DOHH2 (cell line): ENCODE results near the gene FARSA.

Experiments
- H3F3A ChIP-seq: fragments of 200-600 bp; sonication (generic), shearing (Covaris generic); 2 replicates; pipeline ENCODE4 v1.6.0; 2016; ENCODE audit warnings: antibody characterized with exemption, mild to moderate bottlenecking; ENCODE audit not compliant: control insufficient read depth, insufficient read depth
- H3K27ac ChIP-seq: fragments of 200-600 bp; sonication (generic); 2 replicates; pipeline ENCODE4 v1.5.1; 2014; ENCODE audit warnings: low read depth, mild to moderate bottlenecking, low read length, moderate library complexity
- H3K27me3 ChIP-seq: fragments of 200-600 bp; sonication (generic); 2 replicates; pipeline ENCODE4 v1.6.1; 2014; ENCODE audit warnings: mild to moderate bottlenecking, low read length, mixed read lengths; ENCODE audit not compliant: control insufficient read depth
- H3K36me3 ChIP-seq: fragments of 200-600 bp; sonication (generic); 2 replicates; pipeline ENCODE4 v1.6.1; 2014; ENCODE audit warnings: mild to moderate bottlenecking, low read length, moderate library complexity, mixed read lengths; ENCODE audit not compliant: control insufficient read depth
- H3K4me1 ChIP-seq: fragments of 200-600 bp; sonication (generic); 2 replicates; pipeline ENCODE4 v1.6.1; 2014; ENCODE audit warnings: mild to moderate bottlenecking, low read length, mixed read lengths; ENCODE audit not compliant: control insufficient read depth
- H3K4me2 ChIP-seq: fragments of 200-600 bp; sonication (generic); 2 replicates; pipeline ENCODE4 v1.6.0; 2014; ENCODE audit warnings: mild to moderate bottlenecking, low read length, moderate library complexity
- H3K4me3 ChIP-seq: fragments of 200-600 bp; sonication (generic); 2 replicates; pipeline ENCODE4 v1.5.1; 2014; ENCODE audit warnings: mild to moderate bottlenecking, low read length, mixed read lengths
- H3K79me2 ChIP-seq: fragments of 200-600 bp; sonication (generic); 2 replicates; pipeline ENCODE4 v1.6.1; 2014; ENCODE audit warnings: mild to moderate bottlenecking, low read length, mixed read lengths; ENCODE audit not compliant: control insufficient read depth
- H3K9me2 ChIP-seq: fragments of 200-600 bp; sonication (generic); replicated peaks from 2 replicates; pipeline ENCODE4 v1.6.1; 2014; ENCODE audit warnings: mild to moderate bottlenecking, low read length, mixed read lengths; ENCODE audit not compliant: control insufficient read depth
- H3K9me3 ChIP-seq: fragments of 200-600 bp; sonication (generic); 2 replicates; pipeline ENCODE4 v1.6.1; 2014; ENCODE audit warnings: antibody characterized with exemption, low read length, mixed read lengths; ENCODE audit not compliant: control insufficient read depth, insufficient read depth
- H4K20me1 ChIP-seq: fragments of 200-600 bp; sonication (generic); 2 replicates; pipeline ENCODE4 v1.6.0; 2014; ENCODE audit warnings: low read depth, mild to moderate bottlenecking, antibody characterized with exemption, low read length, moderate library complexity; ENCODE audit not compliant: control insufficient read depth, insufficient read depth
- EZH2phosphoT487 ChIP-seq: fragments of 200-600 bp; sonication (generic); IDR thresholded peaks from 2 replicates; pipeline ENCODE4 v1.6.1; 2017; ENCODE audit warnings: borderline replicate concordance, mild to moderate bottlenecking, antibody characterized with exemption, low read length, moderate library complexity, mixed read lengths
- TF ChIP-seq, protein P1 (sequence below): fragments of 200-600 bp; sonication (generic); IDR thresholded peaks from one replicate; pipeline ENCODE4 v1.5.1; 2014; ENCODE audit warnings: antibody characterized with exemption, mild to moderate bottlenecking, low read depth, low read length; ENCODE audit not compliant: poor library complexity, severe bottlenecking

The FARSA gene

DNA sequence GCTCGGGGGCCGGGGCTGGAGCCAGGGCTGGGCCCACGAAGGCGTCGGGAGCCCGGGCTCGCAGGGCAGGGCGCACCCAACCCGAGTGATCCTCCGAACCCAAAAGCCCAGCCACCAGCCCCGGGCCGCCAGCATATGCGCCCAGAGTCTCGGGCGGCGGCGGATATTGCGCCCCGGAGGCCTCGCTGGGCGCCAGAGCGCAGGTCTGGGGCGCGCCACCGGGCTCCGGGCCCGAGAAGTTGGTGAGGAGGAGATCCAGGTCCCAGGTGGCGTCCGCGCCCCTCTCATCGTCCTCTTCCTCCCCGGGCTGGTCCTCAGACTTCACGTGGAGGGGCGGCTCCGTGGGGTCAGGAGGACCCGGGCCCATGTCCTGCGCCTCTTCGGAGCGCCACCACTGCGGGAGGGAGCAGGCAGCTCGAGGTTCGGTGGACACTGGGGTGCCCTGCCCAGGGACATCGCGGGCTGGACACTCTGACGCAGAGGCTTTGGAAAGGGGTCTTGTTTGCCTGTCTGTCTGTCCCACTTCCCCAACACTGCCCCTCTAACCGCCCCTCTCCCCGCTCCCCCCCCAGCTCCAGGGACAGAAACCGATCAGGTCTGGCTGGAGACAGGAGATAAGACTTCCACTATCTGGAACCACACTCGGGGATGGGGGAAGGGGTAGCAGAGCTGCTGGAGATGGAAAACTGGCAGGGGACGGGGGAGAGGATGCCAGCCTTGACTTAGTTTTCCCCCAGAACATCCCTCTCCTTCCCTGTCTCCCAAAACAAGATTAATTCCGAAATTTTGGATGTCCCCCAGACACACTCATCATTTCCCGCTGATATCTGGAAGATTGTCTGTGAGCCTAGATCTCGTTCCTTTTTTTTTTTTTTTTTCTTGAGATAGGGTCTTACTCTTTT is 47.5 kb downstream of the FARSA start:
- H3K36me3 ChIP-seq = no peaks in the 10 kb centered on the region; the same call in 1 of the 2 replicates
- H3K79me2 ChIP-seq = peaks cover 2% of the 10 kb centered on the region
- TF ChIP-seq EZH2phosphoT487 = no peak
- TF ChIP-seq, protein P1, sequence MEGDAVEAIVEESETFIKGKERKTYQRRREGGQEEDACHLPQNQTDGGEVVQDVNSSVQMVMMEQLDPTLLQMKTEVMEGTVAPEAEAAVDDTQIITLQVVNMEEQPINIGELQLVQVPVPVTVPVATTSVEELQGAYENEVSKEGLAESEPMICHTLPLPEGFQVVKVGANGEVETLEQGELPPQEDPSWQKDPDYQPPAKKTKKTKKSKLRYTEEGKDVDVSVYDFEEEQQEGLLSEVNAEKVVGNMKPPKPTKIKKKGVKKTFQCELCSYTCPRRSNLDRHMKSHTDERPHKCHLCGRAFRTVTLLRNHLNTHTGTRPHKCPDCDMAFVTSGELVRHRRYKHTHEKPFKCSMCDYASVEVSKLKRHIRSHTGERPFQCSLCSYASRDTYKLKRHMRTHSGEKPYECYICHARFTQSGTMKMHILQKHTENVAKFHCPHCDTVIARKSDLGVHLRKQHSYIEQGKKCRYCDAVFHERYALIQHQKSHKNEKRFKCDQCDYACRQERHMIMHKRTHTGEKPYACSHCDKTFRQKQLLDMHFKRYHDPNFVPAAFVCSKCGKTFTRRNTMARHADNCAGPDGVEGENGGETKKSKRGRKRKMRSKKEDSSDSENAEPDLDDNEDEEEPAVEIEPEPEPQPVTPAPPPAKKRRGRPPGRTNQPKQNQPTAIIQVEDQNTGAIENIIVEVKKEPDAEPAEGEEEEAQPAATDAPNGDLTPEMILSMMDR = peak; percentile 40
- peaks cover 12% of the 10 kb centered on the region for H3K9me3 ChIP-seq
- H3F3A ChIP-seq = no peaks in the 10 kb centered on the region
- H3K27me3 ChIP-seq = peaks cover 6% of the 10 kb centered on the region; the same call in 1 of the 2 replicates
- H3K4me3 ChIP-seq = peak overlapping the region; percentile 76
- H3K27ac ChIP-seq = no peak overlapping the region
- H3K4me1 ChIP-seq = peaks cover 35% of the 10 kb centered on the region
- H3K4me2 ChIP-seq = peak overlapping the region; percentile 86
- H3K9me2 ChIP-seq = no peaks in the 10 kb centered on the region
- H4K20me1 ChIP-seq = no peaks in the 10 kb centered on the region

DNA sequence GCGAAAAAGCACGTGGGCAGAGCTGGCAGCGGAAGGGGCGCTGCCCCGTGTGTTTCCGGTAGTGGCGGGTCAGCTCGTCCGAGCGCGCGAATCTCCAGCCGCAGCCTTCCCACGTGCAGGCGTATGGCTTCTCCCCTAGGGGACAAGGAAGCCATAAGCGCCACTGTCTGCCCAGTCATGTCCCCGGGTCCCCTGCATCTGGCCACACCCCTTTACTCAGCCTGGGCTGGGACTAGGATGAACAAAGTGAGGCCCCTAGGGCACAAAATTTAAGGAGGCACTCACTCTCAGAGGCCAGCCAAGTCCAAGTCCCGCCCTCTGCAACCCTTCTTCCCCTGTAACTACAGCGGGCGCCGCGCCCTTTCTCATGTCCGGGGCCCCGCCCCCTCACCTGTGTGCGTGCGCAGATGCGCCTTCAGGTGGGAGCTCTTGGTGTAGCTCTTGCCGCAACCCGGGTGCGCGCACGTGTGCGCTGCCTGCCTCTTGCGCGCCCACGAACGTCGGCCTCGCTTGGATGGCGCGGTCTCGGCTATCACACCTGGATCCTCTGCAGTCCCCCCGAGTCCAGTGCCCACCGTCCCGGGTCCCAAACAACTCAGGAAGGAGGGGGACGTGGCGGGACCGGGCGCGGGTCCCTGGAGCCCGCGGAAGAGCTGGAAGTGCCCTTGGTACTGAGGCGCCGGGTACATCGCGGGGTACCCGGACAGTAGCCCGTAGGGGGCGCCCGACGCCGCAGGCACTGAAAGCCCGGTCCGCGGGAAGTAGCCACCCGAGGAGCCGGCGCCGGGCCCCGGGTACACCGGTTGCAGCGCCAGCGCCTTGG is 48.4 kb downstream of the FARSA start:
- Histone ChIP-seq H3F3A (no peaks in the 10 kb centered on the region), H4K20me1 (no peaks in the 10 kb centered on the region), H3K36me3 (no peaks in the 10 kb centered on the region; the same call in 1 of the 2 replicates), H3K4me2 (peak overlapping the region; percentile 86), H3K4me3 (peak overlapping the region; percentile 76), H3K79me2 (peaks cover 10% of the 10 kb centered on the region), H3K27ac (peak overlapping the region; percentile 17), H3K9me3 (peaks cover 12% of the 10 kb centered on the region), H3K4me1 (peaks cover 36% of the 10 kb centered on the region), H3K27me3 (peaks cover 6% of the 10 kb centered on the region; the same call in 1 of the 2 replicates), H3K9me2 (no peaks in the 10 kb centered on the region)
- TF ChIP-seq EZH2phosphoT487 = no peak
- TF ChIP-seq, protein P1 = peak; percentile 87

DNA sequence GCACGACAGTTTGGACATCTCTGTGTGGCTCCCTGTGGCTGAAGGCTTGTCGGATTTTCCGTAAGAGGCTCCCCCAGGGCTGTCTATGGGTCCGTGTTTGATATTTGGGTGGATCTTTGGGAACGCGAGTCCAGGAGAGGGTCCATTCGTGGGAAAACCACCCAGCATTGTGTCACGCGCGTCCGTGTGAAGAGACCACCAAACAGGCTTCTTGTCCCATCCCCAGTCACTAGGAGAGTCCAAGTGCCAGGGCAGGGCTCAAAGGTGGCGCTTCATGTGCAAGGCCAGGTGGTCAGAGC is 48.9 kb downstream of the FARSA start:
- peaks cover 34% of the 10 kb centered on the region for H3K4me1 ChIP-seq
- H4K20me1 ChIP-seq = no peaks in the 10 kb centered on the region
- H3F3A ChIP-seq = no peaks in the 10 kb centered on the region
- no peaks in the 10 kb centered on the region; the same call in 1 of the 2 replicates for H3K36me3 ChIP-seq
- TF ChIP-seq, protein P1 = no peak
- no peak for TF ChIP-seq EZH2phosphoT487
- H3K27ac ChIP-seq = peak overlapping the region; percentile 17
- peaks cover 12% of the 10 kb centered on the region for H3K9me3 ChIP-seq
- H3K4me2 ChIP-seq = peak overlapping the region; percentile 86
- peak overlapping the region; percentile 76 for H3K4me3 ChIP-seq
- H3K79me2 ChIP-seq = peaks cover 13% of the 10 kb centered on the region
- H3K9me2 ChIP-seq = no peaks in the 10 kb centered on the region
- peaks cover 6% of the 10 kb centered on the region; the same call in 1 of the 2 replicates for H3K27me3 ChIP-seq
